Stimulated activated CD8-positive, alpha-beta memory T cell treated with anti-CD3 and anti-CD28 coated beads, Interleukin-2, amount 100 ng/mL, for 1 hour (primary cell): Measurements from ENCODE around the gene CREB3L4.
"Not testable (repeated sequence)": the region's sequence is repeated elsewhere in the genome, so short reads cannot be mapped to it uniquely, and the experiment has no call there.

Experiments
- DNase-seq, 2 donors: peaks; one replicate each; pipeline ENCODE4 v3.0.0-alpha.2; 2020; ENCODE audit warnings: low read depth in 2 of 2

The CREB3L4 gene

DNA sequence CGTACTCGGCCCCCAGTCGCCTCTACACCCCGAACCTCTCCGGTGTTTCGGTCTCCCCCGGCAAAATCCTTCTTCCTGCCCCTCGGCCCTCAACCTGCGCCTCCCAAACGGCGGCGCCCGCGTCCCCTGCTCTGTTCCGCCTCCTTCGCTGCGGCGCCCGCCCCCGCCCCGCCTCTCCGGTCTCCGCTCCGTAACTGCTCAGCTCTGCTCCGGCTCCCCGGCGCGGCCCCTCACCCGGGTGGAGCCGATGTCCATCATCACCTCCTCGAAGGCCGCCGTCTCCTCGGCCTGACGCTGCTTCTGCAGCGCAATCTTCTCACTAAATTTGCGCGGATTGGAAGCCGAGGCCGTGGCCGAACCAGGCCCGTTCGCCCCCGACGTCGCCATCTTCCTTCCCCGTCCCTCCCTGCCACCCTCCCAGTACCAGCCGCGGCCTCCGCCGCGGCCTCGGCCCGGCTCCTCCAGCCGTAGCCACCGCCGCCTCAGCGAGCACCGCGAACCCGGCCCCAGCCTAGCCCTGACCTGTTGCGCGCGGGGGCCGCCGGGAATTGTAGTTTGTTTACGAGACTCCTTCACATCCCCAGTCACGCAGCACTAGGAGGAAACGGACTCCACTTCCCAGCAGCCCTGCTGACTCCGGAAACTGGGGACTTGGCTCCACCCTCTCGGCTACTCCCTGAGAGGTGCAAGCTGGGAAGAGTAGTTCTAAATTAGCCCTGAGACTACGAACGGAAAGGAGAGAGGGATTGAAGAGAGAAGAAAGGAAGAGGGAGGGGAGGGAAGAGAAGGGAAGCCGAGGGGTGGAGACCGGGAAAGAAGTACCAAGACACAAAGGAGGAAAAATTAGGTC, 9.4 kb upstream of the CREB3L4 start, which contains the start of gene CRTC2:
Gene CRTC2 (minus strand): TSS at position 502 of the 850 bp plus-strand sequence. CDS start 115 bp downstream, at position 387.
- DNase-seq = peak; percentile 90 to 93

DNA sequence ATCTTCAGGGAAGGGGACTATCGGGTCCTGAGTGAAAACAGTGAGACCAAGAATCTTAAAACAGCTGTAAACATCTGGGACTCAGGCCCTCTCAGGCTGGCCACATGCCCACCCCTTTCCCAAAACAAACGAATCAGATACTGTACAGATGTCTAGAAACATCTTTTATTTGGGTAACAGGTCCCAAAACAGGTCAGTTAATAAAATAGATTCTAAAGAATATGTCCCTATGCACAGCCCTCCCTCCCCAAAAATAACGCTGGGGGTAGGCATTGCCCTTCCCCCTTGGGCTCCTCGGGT, 8.8 kb upstream of the CREB3L4 start:
- DNase-seq = no peak

DNA sequence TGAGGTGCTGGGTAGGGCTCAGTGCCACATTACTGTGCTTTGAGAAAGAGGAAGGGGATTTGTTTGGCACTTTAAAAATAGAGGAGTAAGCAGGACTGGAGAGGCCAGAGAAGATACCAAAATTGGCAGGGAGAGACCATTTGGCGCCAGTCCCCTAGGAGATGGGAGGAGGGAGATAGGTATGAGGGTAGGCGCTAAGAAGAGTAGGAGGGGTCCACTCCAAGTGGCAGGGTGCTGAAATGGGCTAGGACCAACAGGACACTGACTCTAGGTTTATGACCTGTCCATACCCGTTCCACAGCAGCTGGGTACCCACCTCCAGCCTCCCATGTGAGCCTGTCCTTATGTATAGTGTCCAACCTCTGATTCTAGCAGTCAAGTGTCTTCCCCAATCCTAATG, 8.2 kb upstream of the CREB3L4 start:
- DNase-seq = no peak

DNA sequence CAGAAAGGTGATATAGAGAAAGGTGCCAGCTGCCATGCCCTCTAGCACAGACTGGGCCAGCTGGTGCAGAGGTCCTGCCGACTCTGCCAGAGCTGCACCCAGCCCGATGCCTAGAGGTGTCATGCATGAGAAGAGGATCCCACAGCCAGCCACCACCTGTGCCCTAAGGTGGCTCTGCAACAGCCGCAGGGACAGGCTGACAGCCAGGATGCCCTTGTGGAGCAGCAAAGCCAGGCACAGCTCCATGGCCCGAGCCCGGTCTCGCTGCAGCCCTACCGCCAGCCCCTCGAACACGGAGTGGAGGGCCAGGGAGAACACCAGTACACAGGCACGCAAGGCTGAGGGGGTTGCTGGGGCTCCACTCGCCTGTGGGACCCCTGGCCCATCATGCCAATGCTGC, 7.5 kb upstream of the CREB3L4 start:
- no peak for DNase-seq

DNA sequence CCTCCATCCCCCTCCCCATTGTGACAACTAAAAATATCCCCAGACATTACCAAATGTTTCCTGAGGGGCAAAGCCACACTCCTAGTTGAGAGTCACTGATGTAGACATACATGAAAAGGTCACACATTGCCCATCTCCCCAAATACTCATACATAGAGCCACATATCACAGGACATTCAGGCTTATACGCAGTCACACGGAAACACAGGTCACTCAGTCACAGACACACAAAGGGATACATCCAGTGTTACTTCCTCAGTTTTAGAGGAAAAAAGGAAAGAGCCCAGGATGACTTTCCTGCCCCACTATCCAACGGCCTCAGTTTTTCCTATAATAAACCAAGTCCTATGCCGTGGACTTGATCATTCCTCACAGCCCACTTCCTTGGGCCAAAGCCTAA, 6.3 kb upstream of the CREB3L4 start:
- DNase-seq = no peak

DNA sequence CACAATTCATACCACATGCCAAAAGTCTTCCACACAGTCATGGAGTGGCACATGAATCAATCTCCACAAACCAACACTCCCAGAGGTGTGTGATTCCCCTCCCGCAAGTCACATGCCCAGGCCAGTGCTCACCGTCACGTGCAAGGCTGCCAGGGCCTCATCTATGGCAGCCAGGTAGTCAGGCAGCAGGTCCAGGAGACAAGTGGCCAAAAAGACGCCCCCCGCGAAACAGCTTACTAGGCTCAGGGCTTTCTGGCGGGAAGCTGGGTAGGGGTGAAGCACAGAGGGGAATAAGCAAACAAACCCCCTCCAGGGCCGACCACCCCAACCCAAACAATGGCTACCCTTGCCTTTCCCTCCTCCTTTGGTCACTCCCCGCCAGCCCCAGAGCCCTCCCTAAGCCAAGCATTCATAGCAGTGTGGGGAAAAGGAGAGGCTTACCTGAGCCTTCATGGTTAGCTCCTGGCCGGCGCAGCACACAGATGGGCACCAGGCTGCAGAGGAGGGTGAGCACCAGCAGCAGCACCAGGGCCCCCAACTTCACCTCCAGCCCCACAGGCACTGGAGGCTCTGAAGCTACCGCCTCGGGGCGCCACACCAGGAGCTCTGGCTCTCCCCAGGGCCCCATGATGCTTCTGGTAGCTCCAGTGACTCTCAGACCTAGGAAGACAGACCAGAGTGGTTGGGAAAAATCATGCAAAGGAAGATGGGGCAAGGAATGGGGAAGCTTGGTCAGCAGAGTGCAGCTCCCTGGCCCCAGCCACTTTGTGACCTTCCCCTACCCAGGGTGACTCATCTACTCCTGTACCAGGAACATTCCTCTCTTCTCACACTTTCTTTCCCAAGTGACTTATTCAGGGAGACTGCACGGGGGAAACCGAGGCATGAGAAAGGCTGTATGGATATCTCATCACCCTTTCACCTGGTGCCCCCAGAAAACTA, 5.3 kb upstream of the CREB3L4 start:
- DNase-seq = no peak

DNA sequence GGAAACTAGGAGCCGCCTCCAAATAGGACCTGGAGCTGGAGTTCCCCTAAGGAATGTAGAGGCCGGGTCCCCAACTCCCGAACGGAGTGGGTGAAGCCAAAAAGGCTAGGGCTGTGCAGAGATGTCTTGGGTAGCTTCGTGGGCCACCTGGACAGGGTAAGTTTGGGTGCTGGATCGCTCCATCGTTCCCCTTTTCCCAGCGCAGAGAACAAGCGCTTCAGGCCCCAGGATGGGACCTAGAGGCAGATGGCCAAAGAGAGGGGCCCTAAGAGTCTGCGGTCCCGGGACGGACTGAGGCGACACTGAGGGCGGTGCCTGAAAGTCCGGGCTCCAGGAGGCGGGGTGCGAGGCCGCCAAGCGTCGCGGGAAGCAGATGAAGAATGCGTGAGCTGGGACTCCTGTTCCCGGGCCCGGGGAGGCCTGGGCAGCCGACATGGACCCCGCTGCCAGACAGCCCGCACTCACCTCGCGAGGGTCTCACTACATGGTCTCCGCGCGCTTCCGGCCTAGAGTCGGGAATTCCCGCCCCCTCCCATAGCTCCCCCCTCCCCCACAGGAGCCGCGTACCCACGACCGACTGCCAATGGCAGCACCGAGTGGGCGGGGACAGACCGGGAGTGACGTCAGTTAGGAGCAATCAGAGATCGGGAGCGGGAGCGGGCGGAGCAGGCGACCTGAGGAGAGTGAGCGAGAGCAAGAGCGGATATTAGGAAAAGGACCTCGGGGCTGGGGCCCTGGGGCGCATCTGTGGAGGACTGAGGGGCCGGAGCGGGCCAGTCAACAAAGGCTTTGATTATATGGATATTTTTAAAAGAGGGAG, 4.5 kb upstream of the CREB3L4 start, which contains the start of gene SLC39A1:
Gene SLC39A1 (minus strand): TSS at position 508 of the 820 bp plus-strand sequence. CDS start 822 bp downstream, outside the sequence.
- peak; percentile 84 to 90 for DNase-seq

DNA sequence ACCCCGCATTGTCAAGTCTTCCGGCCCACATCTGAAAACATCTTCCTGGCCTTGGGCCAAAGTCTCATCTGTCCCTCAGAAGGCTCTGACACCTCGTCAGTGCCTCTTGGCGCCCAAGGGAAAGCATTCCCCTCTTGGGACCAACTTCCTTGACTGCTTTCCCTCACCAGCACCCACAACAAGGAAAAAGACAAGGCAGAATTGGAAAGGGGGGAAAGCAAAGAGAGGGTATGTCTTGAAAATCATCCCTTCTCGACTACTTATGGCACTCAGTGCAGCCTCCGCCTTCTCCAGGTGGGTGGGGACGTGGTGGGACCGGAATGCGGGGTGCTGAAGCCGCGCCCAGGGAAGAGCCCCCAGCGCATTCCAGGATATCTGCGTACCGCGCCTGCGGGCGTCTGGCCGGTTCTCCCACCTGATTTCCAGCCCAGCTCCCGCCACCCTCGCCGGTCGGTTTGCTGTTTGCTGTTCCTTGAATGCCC, 3.8 kb upstream of the CREB3L4 start:
- DNase-seq = no peak

DNA sequence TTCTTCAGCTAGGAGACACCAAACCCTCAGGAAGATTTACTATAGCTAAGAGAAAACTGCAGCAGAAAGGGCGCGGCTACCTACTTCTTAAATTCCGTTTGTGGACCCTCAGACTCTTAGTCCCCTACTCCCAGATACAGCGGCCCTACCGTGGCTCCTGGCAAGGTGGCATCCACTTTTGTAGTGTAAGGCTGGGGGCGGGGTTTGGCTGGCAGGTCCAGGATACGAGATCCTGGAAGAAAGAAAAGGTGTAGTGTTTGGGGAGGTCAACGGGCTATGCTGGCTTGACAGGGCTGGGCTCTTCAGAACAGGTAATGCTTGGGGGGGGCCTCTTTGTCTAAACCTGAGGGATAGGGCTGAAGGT, 280 bp downstream of the CREB3L4 start:
- DNase-seq = no peak

DNA sequence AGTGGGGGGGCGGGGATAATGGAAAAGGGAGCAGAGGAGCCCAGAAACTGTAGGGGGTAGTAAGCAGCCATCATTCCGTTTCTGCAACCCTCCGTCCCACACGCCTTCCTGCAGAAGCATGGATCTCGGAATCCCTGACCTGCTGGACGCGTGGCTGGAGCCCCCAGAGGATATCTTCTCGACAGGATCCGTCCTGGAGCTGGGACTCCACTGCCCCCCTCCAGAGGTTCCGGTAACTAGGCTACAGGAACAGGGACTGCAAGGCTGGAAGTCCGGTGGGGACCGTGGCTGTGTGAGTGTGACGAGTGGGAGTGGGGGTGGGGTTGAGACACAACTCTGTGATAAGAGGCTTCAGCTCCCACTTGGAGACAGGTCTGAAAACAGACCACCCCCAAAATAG, 706 bp downstream of the CREB3L4 start:
- no peak for DNase-seq

DNA sequence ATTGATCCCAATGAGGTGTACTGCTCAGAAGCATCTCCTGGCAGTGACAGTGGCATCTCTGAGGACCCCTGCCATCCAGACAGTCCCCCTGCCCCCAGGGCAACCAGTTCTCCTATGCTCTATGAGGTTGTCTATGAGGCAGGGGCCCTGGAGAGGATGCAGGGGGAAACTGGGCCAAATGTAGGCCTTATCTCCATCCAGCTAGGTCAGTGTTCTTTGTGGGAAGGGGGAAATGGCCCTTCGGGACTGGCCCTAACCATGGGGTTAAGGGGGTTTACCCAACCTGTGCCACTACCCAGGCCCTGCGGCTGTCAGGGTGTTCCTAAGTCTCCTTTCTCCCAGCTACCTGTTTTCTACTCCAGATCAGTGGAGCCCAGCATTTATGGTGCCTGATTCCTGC, 1.3 kb downstream of the CREB3L4 start:
- no peak for DNase-seq

DNA sequence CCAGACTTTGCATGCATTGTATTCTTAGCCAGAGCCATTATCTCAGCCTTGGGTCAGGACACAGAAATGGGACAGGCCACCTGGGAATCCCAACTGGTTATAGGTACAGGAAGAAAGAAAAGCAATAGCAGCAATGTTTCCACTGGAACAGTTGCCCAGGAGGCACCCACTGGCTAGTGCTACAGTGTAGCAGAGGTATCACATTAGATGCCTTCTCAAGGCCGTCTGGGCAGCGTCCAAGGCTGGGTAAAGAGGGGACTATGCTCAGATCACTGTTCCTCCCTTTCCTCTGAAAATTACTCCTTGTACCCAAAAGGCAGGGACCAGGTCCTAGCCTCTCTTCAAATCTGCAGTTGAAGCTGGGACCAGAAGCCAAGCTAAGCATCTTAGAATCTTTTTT, 2.6 kb downstream of the CREB3L4 start:
- no peak for DNase-seq

DNA sequence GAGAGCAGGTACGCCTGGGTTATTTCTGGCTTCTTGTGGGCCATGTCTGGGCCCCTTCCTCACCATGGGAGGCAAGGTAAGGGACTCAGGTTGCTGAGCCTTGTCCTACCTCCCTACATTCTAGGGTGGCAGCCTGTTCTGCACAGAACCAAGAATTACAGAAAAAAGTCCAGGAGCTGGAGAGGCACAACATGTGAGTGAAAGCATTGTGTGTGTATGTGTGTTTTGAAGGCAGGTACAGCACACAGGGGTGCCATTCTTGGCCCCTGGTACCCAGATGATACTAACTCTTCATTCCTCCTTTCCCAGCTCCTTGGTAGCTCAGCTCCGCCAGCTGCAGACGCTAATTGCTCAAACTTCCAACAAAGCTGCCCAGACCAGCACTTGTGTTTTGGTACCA, 5.4 kb downstream of the CREB3L4 start:
- DNase-seq = no peak

DNA sequence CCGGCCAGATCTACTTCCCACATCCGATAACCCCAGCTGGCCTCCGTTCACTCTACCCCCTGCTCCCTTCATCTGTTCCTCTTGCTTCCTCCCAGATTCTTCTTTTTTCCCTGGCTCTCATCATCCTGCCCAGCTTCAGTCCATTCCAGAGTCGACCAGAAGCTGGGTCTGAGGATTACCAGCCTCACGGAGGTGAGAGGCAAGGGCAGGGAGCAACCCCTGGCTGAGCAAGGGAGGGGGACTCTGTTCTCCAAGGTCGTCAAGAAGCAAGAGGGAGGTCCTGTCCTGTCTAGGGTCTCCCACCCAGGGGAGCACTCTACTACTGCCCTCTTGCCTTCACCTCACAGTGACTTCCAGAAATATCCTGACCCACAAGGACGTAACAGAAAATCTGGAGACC, 5.8 kb downstream of the CREB3L4 start:
- DNase-seq = no peak

DNA sequence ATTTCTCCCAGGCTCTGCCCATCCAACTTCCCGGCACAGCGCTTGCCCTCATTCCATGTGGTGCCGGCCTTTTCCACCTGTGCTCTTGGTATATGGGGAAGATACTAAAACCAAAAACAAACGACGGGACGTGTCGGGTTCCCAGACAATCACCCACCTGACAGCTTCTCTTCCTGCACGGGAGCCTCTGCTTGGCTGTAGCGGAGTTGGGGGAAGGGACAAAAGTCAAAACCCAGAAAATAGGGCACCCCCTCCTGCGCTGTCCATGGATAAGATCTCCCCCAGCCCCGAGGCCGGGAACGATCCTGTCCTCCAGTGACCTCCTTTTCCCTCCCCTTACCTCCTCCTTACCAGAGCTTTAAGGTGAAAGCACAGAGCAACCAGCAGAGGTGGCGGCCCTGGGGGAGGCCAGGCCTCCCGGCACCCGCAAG, 9.1 kb downstream of the CREB3L4 start:
- no peak for DNase-seq

DNA sequence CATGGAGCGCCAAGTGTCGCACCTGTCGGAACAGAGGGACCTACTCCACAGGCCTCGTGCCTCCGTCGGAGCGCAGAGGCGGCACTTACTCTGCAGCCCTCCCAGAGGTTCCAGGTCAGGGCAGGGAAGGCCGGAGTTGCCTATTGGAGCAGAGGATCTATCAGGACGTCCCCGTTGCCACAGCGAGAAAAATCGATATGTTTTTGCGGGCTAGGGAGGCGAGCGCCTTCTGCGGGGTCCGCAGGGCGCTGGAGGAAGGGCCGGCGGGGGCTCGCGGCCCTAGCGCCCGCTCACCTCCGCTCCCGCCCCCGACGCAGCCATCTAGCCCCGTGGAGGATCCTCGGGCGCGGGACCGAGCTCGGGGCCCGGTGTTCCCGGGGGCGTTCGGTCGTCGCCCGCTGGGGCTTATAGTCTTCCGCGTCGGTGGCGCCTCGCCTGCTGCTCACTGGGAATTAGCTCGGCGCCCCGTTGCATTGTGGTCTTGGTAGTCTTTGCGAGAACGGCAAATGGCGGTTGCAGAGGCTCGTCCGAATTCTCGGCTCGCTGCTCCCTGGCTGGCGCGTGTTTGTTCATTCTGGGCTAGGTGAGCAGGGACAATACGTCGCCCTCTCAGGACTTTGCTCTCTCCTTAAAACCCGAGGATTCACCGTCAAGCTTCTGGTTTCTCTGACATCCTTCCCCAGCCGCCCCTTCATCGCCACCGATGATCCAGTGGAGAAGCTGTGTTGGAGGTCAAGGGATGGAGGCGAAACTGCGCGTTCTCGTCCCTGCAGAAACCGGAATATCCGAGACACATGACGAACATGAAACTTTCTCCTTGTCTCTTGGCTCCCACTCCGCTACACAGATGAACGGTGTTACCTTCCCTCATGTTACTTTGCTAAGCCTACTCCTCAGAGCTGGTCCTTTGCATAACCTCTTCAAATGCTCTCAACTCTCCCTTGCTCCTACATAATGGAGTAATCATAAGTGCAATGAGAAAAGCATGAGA, 9.8 kb downstream of the CREB3L4 start, which contains the start of gene JTB:
Gene JTB (minus strand): TSS at position 425 of the 991 bp plus-strand sequence. CDS start 422 bp downstream, at position 3.
- peak; percentile 52 to 69 for DNase-seq

DNA sequence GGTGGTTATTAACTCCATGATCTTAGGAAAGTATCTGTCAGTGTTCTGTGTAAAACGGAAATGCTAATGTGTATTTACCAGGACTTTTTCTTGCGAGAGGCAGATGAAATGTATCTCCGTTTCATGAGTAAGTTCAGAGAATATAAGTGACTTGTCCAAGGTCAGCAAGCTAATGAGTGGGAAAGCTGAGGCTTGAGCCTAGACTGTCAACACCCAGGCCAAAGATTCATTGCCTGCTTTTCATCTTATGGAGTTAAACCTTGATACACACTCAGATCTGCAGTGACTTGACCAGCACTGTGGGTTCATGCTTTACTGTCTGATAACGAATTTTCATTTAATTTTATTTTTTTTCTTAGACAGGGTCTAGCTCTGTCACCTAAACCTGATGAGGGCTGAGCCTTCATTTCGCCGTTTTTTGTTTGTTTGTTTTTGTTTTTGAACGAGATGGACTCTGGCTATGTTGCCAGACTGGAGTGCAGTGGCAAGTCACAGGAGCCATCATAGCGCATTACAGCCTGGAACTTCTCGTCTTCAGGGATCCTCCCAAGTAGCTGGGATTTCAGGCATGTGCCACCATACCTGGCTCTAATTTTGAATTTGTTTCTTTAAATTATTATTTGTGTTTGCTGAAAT, 10.7 kb downstream of the CREB3L4 start:
- no peak for DNase-seq

DNA sequence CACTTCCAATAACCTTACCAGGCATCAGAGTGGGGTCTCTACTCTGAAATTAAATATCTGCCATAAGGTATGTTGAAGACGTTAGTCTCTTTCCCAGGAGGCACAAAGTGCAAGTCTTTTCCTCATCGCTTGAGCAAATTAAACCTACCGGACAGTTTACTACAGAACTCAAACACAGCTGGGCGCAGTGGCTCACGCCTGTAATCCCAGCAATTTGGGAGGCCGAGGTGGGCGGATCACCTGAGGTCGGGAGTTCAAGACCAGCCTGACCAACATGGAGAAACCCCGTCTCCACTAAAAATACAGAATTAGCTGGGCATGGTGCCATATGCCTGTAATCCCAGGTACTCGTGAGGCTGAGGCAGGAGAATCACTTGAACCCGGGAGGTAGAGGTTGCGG, 11.4 kb downstream of the CREB3L4 start:
- not testable (repeated sequence) for DNase-seq

DNA sequence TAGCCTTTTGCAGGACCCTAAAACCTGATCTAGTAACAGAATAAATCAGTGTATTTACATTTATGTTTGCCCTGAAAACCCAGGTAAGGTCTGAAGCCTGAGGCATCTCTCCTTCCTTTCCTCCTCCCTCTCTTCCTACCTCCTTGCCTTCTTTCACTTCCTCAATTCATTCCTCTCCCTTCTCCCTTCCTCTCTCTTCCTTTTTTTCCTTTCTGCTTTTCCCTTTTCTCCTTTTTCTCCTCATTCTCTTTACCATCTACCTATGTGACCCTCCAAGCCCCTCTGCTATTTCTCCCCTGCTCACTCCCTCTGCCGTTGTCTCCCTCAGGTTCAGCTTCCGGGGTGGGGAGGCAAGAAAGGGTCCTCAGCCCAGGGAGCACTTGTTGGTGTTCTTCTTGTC, 14.0 kb downstream of the CREB3L4 start:
- DNase-seq = not testable (repeated sequence)
